Stomach (tissue), 4 donors: ENCODE measurements around the gene ACTN4.

Experiments used
- CTCF ChIP-seq, 7 experiments: fragments of 450-650 bp in 4 of 7; fragments of 200-600 bp in 3 of 7; sonication (generic) in 3 of 7; IDR thresholded peaks; one replicate each; pipeline ENCODE4 v1.5.1; 2016 to 2019; ENCODE audit warnings: antibody characterized with exemption in 7 of 7, control low read depth in 2 of 7, mild to moderate bottlenecking in 1 of 7
- EP300 ChIP-seq: sonication (generic); formaldehyde crosslinking; IDR thresholded peaks from one replicate; pipeline ENCODE4 v1.6.1; 2017; ENCODE audit warnings: antibody characterized with exemption
- POLR2A ChIP-seq, 4 donors: fragments of 450-650 bp; IDR thresholded peaks; one replicate each; pipeline ENCODE4 v1.6.1; 2016; ENCODE audit warnings: antibody characterized with exemption in 4 of 4, control low read depth in 2 of 4, mild to moderate bottlenecking in 1 of 4, moderate library complexity in 1 of 4

- TF ChIP-seq EP300: no peak
- TF ChIP-seq CTCF (IDR thresholded peaks at IDR 0.05): no peak
- no peak for TF ChIP-seq POLR2A (IDR thresholded peaks at IDR 0.05)
Measured at GRCh38 chr19:38679839-38680238, 32.4 kb downstream of the ACTN4 start.
